Measurements from ENCODE around the gene SAT2. TPM values are rescaled to one million over a fixed set of nuclear protein-coding genes. Genes with fewer than 3 reads are reported as not detected.

SAT2 gene
- total RNA-seq, 1 donor from 2014 or later = 82.1 TPM

GRCh38 chr17:7587420-7588151 is 40.0 kb downstream of the SAT2 start:
- H3K36me3 Mint-ChIP-seq (ENCODE audit: low read depth) = peaks cover 16% of the 10 kb centered on the region

GRCh38 chr17:7586673-7587419 is 40.8 kb downstream of the SAT2 start:
- H3K36me3 Mint-ChIP-seq (ENCODE audit: low read depth) = peaks cover 14% of the 10 kb centered on the region
- peaks cover 58% of the 10 kb centered on the region for H3K4me1 Mint-ChIP-seq (ENCODE audit: low read depth)
- H3K27ac Mint-ChIP-seq (ENCODE audit: unreplicated experiment) = peak overlapping the region; percentile 92
- no peak for DNase-seq (ENCODE audit: low spot score)
- peak overlapping the region; percentile 47 for H3K4me3 Mint-ChIP-seq (ENCODE audit: unreplicated experiment)
- TF ChIP-seq CTCF (IDR thresholded peaks at IDR 0.05) = no peak
- H3K9me3 Mint-ChIP-seq (ENCODE audit: low read depth) = no peaks in the 10 kb centered on the region
- no peaks in the 10 kb centered on the region for H3K27me3 Mint-ChIP-seq (ENCODE audit: low read depth)

More at GRCh38 chr17:7587420-7588151, 40.0 kb downstream of the SAT2 start:
- no peak for TF ChIP-seq CTCF (IDR thresholded peaks at IDR 0.05)
- Mint-ChIP-seq H3K9me3 (ENCODE audit: low read depth) (no peaks in the 10 kb centered on the region), H3K4me3 (ENCODE audit: unreplicated experiment) (peak overlapping the region; percentile 47), H3K4me1 (ENCODE audit: low read depth) (peaks cover 51% of the 10 kb centered on the region), H3K27ac (ENCODE audit: unreplicated experiment) (peak overlapping the region; percentile 92), H3K27me3 (ENCODE audit: low read depth) (no peaks in the 10 kb centered on the region)
- DNase-seq (ENCODE audit: low spot score) = no peak

GRCh38 chr17:7583253-7584109 is 44.1 kb downstream of the SAT2 start, which contains the start of gene MPDU1:
Gene MPDU1 (plus strand): TSS chr17:7583852. CDS start chr17:7583863, 11 bp downstream.
- Mint-ChIP-seq H3K36me3 (ENCODE audit: low read depth) (peaks cover 12% of the 10 kb centered on the region), H3K9me3 (ENCODE audit: low read depth) (no peaks in the 10 kb centered on the region), H3K4me1 (ENCODE audit: low read depth) (peaks cover 60% of the 10 kb centered on the region), H3K4me3 (ENCODE audit: unreplicated experiment) (peak within 1 kb of the TSS; percentile 95), H3K27ac (ENCODE audit: unreplicated experiment) (peak within 1 kb of the TSS; percentile 100), H3K27me3 (ENCODE audit: low read depth) (no peaks in the 10 kb centered on the region)
- peak; percentile 99 for DNase-seq (ENCODE audit: low spot score)
- no peak for TF ChIP-seq CTCF (IDR thresholded peaks at IDR 0.05)

- H3K9me3 Mint-ChIP-seq (ENCODE audit: low read depth) = no peaks in the 10 kb centered on the region
- peak overlapping the region; percentile 100 for H3K27ac Mint-ChIP-seq (ENCODE audit: unreplicated experiment)
- no peak for TF ChIP-seq CTCF (IDR thresholded peaks at IDR 0.05)
- peak overlapping the region; percentile 95 for H3K4me3 Mint-ChIP-seq (ENCODE audit: unreplicated experiment)
- DNase-seq (ENCODE audit: low spot score) = no peak
- peaks cover 14% of the 10 kb centered on the region for H3K36me3 Mint-ChIP-seq (ENCODE audit: low read depth)
- H3K4me1 Mint-ChIP-seq (ENCODE audit: low read depth) = peaks cover 61% of the 10 kb centered on the region
- no peaks in the 10 kb centered on the region for H3K27me3 Mint-ChIP-seq (ENCODE audit: low read depth)
Observed at GRCh38 chr17:7582396-7583252, 45.0 kb downstream of the SAT2 start.

Data from chondrocyte (in vitro differentiated cells).